Measurements from ENCODE around the gene CTSC.

DNA sequence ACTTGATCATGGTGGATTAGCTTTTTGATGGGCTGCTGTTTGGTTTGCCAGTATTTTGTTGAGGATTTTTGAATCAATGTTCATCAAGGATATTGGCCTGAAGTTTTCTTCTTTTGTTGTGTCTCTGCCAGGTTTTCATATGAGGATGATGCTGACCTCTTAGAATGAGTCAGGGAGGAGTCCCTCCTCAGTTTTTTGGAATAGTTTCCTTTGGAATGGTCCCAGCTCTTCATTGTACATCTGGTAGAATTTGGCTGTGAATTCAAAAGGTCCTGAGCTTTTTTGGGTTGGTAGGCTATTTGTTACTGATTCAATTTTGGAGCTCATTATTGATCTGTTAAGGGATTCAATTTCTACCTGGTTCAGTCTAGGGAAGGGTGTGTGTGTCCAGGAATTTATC is 78.1 kb downstream of the CTSC start:
- TF ChIP-seq, protein P1, sequence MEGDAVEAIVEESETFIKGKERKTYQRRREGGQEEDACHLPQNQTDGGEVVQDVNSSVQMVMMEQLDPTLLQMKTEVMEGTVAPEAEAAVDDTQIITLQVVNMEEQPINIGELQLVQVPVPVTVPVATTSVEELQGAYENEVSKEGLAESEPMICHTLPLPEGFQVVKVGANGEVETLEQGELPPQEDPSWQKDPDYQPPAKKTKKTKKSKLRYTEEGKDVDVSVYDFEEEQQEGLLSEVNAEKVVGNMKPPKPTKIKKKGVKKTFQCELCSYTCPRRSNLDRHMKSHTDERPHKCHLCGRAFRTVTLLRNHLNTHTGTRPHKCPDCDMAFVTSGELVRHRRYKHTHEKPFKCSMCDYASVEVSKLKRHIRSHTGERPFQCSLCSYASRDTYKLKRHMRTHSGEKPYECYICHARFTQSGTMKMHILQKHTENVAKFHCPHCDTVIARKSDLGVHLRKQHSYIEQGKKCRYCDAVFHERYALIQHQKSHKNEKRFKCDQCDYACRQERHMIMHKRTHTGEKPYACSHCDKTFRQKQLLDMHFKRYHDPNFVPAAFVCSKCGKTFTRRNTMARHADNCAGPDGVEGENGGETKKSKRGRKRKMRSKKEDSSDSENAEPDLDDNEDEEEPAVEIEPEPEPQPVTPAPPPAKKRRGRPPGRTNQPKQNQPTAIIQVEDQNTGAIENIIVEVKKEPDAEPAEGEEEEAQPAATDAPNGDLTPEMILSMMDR (IDR thresholded peaks at IDR 0.05) = no peak
- TF ChIP-seq POLR2A (IDR thresholded peaks at IDR 0.05) = no peak
